ENCODE results near the gene TIRAP.

Gene TIRAP

DNA sequence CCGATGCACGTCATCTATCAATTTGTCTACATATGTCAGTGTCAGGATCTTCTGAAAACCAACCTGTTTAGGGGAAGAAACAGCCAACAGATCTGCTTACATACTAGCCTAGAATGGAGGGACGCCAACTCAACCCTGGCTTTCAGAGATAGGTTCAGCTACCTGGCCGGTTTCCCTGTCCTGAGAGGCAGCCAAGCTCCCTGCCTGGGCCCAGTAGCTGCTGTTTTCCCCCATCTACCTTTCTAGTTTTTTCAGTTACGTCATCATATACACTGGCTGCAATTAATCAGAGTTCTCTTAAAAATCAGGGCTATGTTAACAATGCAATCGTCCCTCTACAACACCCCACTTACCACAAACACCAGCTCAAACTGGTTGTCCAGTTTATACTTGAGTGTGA is 15.2 kb upstream of the TIRAP start:
- Histone ChIP-seq H3K9me3 (no peaks in the 10 kb centered on the region), H3K4me1 (peaks cover 0 to 17% (median 13%) of the 10 kb centered on the region in 4 donors), H3K27me3 (no peaks in the 10 kb centered on the region), H3K27ac (peak overlapping the region; percentile 79 to 88), H3K4me3 (peak overlapping the region; percentile 80 to 86), H3K36me3 (peaks cover 40 to 49% (median 41%) of the 10 kb centered on the region in 3 donors)
- DNase-seq: no peak
- intact Hi-C loops (cut with DNase I; ENCODE audit: low total_unique reads): no loop called here
- TF ChIP-seq, protein P1, sequence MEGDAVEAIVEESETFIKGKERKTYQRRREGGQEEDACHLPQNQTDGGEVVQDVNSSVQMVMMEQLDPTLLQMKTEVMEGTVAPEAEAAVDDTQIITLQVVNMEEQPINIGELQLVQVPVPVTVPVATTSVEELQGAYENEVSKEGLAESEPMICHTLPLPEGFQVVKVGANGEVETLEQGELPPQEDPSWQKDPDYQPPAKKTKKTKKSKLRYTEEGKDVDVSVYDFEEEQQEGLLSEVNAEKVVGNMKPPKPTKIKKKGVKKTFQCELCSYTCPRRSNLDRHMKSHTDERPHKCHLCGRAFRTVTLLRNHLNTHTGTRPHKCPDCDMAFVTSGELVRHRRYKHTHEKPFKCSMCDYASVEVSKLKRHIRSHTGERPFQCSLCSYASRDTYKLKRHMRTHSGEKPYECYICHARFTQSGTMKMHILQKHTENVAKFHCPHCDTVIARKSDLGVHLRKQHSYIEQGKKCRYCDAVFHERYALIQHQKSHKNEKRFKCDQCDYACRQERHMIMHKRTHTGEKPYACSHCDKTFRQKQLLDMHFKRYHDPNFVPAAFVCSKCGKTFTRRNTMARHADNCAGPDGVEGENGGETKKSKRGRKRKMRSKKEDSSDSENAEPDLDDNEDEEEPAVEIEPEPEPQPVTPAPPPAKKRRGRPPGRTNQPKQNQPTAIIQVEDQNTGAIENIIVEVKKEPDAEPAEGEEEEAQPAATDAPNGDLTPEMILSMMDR (IDR thresholded peaks at IDR 0.05): no peak

DNA sequence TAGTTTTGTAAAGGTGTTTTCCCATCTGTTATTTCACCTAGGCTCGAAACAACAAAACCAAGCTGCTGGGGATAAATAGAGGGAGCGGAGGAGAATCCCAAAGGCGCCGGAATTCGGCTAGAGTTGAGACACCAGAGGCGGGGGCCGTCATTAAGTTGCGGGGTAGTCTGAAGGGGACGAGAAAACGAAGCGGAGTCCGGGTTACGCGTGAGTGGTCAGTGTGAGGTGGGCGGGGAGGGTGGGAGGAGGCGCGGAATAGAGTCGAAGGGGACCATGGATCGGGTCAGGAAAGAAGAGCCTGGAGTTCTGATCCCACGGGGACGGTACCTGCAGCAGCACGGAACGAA is 14.6 kb upstream of the TIRAP start:
- Histone ChIP-seq H3K27me3 (no peaks in the 10 kb centered on the region), H3K4me3 (peak overlapping the region; percentile 80 to 86), H3K36me3 (peaks cover 34 to 49% (median 36%) of the 10 kb centered on the region in 3 donors), H3K27ac (peak overlapping the region; percentile 79 to 88), H3K4me1 (peaks cover 0 to 17% (median 13%) of the 10 kb centered on the region in 4 donors), H3K9me3 (no peaks in the 10 kb centered on the region)
- TF ChIP-seq, protein P1 (IDR thresholded peaks at IDR 0.05): no peak
- DNase-seq: no peak
- intact Hi-C loops (cut with DNase I; ENCODE audit: low total_unique reads): no loop called here

DNA sequence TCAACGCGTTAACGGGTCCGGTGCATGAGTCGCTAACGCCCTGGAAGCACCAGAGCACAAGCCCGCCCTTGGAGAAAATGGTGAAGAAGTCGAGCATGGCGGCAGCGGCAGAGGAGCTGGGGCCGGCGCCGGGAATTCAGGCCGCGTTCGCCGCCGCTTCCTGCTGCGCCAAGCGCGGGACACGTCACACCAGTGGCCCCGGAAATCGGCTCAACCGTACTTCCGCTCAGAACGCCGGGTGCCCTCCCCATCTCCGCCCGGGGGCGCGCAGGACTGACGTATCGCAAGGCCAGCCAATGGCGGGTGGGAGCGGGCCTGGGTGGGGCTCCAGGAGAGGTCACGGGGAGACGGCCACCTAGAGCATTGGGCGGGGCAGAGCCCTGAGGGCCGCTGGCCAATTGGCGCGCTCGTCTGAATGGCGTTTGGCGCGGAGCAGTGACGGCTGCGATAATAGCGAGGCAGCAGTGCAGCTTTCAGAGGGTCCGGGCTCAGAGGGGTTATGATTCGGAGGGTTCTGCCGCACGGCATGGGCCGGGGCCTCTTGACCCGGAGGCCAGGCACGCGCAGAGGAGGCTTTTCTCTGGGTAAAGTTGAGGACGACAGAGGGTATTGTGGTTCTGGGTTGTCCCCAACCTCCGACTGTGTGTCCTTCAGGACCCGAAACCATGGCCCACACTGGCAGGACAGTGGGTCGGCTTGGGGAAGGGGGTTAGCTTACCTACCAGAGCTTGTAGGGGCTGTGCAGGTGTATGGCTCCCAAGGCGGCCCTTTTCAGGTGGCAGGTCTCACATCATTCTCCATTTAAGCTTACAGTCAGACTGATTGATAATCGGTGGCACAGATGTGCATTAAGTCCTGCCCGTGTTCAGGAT is 13.9 kb upstream of the TIRAP start, which contains the start of the genes FOXRED1 and SRPRA:
Gene FOXRED1, plus strand, starts transcription at position 447 of the 872 bp plus-strand sequence. Its CDS starts 53 bp downstream, at position 500.
Gene SRPRA, minus strand, starts transcription at position 188 of the 872 bp plus-strand sequence. Its CDS starts 91 bp downstream, at position 97.
- Histone ChIP-seq H3K9me3 (no peaks in the 10 kb centered on the region), H3K4me1 (peaks cover 0 to 17% (median 13%) of the 10 kb centered on the region in 4 donors), H3K27ac (peak within 1 kb of the TSS; percentile 79 to 88), H3K36me3 (peaks cover 30 to 49% (median 35%) of the 10 kb centered on the region in 3 donors), H3K4me3 (peak within 1 kb of the TSS; percentile 80 to 86), H3K27me3 (no peaks in the 10 kb centered on the region)
- intact Hi-C loops (cut with DNase I; ENCODE audit: low total_unique reads): no loop called here
- TF ChIP-seq, protein P1 (IDR thresholded peaks at IDR 0.05): no peak
- peak; percentile 99 to 100 for DNase-seq

DNA sequence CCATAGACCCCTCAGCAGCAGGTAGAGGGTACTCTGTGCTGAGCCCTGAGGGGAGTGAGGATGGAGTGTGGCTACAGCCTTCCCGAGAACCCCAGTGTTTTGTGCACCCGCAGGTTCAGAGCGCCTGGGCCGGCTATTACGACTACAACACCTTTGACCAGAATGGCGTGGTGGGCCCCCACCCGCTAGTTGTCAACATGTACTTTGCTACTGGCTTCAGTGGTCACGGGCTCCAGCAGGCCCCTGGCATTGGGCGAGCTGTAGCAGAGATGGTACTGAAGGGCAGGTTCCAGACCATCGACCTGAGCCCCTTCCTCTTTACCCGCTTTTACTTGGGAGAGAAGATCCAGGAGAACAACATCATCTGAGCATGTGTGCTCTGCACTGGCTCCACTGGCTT is 5.6 kb upstream of the TIRAP start:
- DNase-seq: no peak
- Histone ChIP-seq H3K27ac (no peak overlapping the region), H3K4me3 (no peak overlapping the region), H3K4me1 (peaks cover 0 to 10% (median 4%) of the 10 kb centered on the region in 4 donors), H3K9me3 (no peaks in the 10 kb centered on the region), H3K27me3 (no peaks in the 10 kb centered on the region), H3K36me3 (peaks cover 31 to 57% (median 36%) of the 10 kb centered on the region in 3 donors)
- TF ChIP-seq, protein P1 (IDR thresholded peaks at IDR 0.05): no peak
- intact Hi-C loops (cut with DNase I; ENCODE audit: low total_unique reads): no loop called here

DNA sequence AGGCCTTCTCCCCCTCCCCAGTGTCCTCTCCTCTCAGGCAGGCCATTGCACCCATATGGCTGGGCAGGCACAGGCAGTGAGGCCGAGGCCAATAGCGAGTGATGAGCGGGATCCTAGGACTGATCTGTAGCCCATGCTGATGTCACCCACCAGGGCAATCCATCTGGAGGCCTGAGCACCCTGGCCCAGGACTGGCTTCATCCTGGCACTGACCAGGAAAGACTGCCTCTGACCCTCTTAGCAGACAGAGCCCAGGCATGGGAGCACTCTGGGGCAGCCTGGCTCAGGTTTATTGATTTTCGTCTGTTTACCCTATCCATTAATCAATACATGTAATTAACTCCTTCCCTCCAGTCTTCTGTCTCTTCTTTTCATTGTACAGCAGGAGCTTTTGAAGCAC is 5.1 kb upstream of the TIRAP start:
- Histone ChIP-seq H3K27ac (no peak overlapping the region), H3K4me3 (no peak overlapping the region), H3K9me3 (no peaks in the 10 kb centered on the region), H3K27me3 (no peaks in the 10 kb centered on the region), H3K36me3 (peaks cover 31 to 52% (median 36%) of the 10 kb centered on the region in 3 donors), H3K4me1 (peaks cover 0 to 11% (median 5%) of the 10 kb centered on the region in 4 donors)
- DNase-seq: no peak
- intact Hi-C loops (cut with DNase I; ENCODE audit: low total_unique reads): no loop called here
- TF ChIP-seq, protein P1 (IDR thresholded peaks at IDR 0.05): no peak

Measured in tibial artery (tissue), 4 donors.